HG03432 (cell line): ENCODE data around the gene RAMACL.
"Not testable (repeated sequence)": the region's sequence is repeated elsewhere in the genome, so short reads cannot be mapped to it uniquely, and the experiment has no call there.

Experiments used
- ATAC-seq: cut with Tn5 transposase; IDR thresholded peaks from one replicate; pipeline ENCODE4 v1.9.1; 2021; ENCODE audit warnings: mild to moderate bottlenecking, moderate library complexity; ENCODE audit not compliant: unreplicated experiment

Gene RAMACL

GRCh38 chr6:166586424-166587156 is at the start of gene RAMACL:
RAMACL (minus strand) TSS chr6:166586678; CDS start chr6:166586477, 201 bp downstream.
- ATAC-seq = peak; percentile 59

- ATAC-seq = no peak
These were observed 48.8 kb upstream of the RAMACL start for GRCh38 chr6:166635013-166635970.

- not testable (repeated sequence) for ATAC-seq
These were observed 48.1 kb upstream of the RAMACL start for GRCh38 chr6:166634581-166634980.

- ATAC-seq = no peak
These were observed 47.5 kb upstream of the RAMACL start for GRCh38 chr6:166633732-166634535.

GRCh38 chr6:166632731-166633130 is 46.3 kb upstream of the RAMACL start:
- ATAC-seq = no peak

GRCh38 chr6:166630462-166630861 is 44.0 kb upstream of the RAMACL start:
- ATAC-seq = no peak

GRCh38 chr6:166629628-166630027 is 43.1 kb upstream of the RAMACL start:
- ATAC-seq = no peak

- peak; percentile 29 for ATAC-seq
These were observed 41.7 kb upstream of the RAMACL start for GRCh38 chr6:166627875-166628801.

GRCh38 chr6:166627033-166627874 is 40.8 kb upstream of the RAMACL start, which contains the start of gene RPS6KA2:
RPS6KA2 (minus strand) TSS chr6:166627251; CDS start chr6:166627019, 232 bp downstream.
- peak; percentile 92 for ATAC-seq

- peak; percentile 1 for ATAC-seq
These were observed 39.9 kb upstream of the RAMACL start for GRCh38 chr6:166626177-166627032.

GRCh38 chr6:166625356-166625755 is 38.9 kb upstream of the RAMACL start:
- no peak for ATAC-seq

GRCh38 chr6:166624275-166624674 is 37.8 kb upstream of the RAMACL start:
- no peak for ATAC-seq

- ATAC-seq = no peak
These were observed 36.8 kb upstream of the RAMACL start for GRCh38 chr6:166623318-166623717.

- ATAC-seq = no peak
These were observed 34.6 kb upstream of the RAMACL start for GRCh38 chr6:166621114-166621540.

- no peak for ATAC-seq
These were observed 34.1 kb upstream of the RAMACL start for GRCh38 chr6:166620478-166621113.

- no peak for ATAC-seq
These were observed 33.4 kb upstream of the RAMACL start for GRCh38 chr6:166619912-166620311.
